GM19397 (cell line): Measurements from ENCODE around the gene SERTM2.

Experiments used
- ATAC-seq: cut with Tn5 transposase; IDR thresholded peaks from one replicate; pipeline ENCODE4 v1.9.1; 2021; ENCODE audit warnings: mild to moderate bottlenecking, moderate library complexity; ENCODE audit not compliant: unreplicated experiment

Gene SERTM2

DNA sequence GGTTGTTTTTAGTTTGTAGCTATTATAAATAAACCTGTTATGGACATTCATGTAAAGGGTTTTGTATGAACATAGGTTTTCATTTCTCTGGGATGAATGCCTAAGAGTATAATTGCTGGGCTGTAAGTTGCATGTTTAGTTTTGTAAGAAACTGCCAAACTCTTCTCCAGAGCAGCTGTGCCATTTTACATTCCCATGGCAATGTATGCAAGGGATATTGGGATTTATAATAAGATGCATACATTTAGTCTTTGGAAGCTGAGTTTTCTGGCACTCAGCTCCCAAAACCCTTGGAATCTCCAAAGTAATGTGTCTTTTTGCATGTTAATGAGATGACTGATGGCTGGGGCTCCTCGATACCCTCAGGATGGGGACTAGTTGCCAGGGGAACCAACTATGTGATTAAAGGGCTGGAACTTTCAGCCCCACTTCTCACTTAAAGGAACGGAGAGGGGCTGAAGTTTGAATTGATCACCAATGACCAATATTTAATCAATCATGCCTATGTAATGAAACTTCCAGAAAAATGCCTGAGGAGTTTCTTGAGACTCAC lies 44.0 kb downstream of the SERTM2 start:
- no peak for ATAC-seq

DNA sequence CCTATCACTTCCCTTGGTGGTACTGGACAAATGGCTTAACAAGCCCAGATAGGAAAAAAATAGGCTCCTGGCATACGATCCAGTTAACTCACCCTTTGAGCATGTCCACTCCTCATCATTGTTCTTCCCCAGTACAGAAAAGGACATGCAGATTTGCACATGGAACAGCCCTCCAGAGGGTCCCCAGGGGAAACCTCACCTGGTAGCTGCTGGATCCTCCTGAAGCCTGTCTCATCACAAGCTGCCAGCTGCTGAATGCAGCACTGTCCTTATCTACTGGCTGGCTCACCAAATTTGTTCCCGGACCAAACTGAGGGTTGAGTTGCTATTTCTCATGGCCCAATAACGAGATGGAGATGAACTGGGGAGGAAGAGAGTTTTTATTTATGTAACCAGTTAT lies 49.4 kb downstream of the SERTM2 start:
- no peak for ATAC-seq

DNA sequence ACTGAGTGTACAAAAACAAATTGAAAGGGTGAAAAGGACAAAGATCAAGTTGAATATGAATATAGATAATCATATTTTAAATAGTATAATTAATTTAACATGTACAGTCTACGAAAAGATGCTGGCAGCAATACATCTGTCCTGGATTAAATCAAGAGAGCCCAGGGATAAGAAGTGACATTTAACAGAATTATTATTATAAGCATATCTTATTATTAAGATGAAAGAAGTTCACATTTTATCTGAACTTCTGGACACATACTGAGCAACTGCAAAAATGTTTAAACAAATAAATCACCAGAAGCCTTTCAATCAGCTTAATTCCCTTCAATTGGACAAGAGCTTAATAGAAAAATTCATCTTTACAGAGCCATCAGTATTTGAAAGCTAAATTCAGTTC lies 50.4 kb downstream of the SERTM2 start:
- ATAC-seq, result no peak

DNA sequence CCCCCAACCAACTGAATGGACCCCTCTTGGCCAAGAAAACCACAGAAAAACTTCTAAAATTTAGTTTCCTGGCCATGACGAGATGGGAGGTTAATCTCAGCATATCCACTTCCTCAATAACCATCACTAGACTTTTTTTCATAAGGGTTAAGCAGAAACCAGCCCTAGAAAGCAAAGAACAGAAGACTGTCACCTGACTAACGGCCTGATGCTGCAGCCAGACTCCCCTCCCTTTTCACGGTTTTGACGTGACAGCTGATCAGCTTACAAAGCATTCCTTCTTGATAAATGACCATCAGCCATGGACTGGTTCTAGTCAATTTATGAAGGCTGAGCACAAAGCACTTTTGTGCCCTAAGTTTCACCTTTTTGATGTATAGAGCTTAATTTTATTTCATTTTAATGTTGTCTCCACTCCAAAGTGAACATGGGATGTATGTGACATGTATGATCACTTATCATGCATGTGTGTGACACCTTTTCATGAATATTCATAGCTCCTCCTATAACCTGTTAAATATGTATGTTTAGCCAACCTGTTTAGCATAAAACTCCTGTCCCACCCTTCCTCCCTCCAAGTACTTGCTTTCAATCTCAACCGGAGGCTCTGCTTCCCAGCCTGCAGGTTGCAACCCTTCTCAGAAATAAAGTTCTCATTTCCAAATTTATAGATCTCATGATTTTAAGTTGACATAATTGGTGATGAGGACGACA lies 56.3 kb downstream of the SERTM2 start:
- no peak for ATAC-seq

DNA sequence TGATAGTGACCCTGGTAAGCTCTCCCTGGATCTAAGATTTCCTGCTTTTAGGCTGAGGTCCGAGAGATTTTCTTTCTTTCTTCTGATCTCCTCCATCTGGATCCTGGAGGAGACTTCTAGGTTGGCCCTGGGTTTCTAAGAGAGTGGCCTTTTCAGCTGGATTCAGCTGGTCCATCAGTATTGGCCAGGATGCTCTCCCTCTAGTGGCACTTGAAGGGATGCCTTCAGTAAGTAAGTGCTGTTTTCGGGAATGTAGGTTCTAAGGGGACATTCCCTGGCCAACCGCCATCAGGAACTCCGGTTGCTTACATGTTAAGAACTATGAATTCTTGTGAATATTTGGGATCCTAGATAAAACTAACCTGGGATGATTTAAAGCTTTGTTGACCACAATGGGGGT lies 56.9 kb downstream of the SERTM2 start:
- no peak for ATAC-seq

DNA sequence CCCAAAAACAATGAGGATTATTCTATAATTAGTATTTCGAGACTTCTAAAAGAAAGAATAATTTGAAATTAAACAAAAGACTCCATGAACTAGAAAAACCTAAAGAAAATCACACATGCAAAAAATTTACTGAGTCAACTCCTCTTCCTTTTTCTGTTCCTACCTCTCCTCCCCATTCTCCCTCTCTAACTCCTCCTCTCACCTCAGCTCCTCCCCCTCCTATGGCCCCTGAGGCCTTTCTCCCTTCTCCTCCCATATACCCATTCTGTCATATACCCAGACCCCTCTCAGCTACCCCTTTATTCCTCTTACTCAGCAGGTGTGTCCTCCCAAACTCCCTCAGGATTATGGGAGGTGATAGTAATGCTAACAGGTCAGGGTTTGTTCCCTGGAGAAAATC lies 57.4 kb downstream of the SERTM2 start:
- ATAC-seq, result no peak
